ENCODE data around the gene FGF19.

- no peak for TF ChIP-seq CTCF (IDR thresholded peaks at IDR 0.05)
- no peak for TF ChIP-seq POLR2AphosphoS5 (IDR thresholded peaks at IDR 0.05)
These were observed 34.3 kb downstream of the FGF19 start for GRCh38 chr11:69669486-69669885.

All from breast epithelium (tissue), 3 donors.